GM13977 (cell line): ENCODE measurements around the gene IL18BP.

ENCODE experiments used
- DNase-seq: peaks from one replicate; pipeline ENCODE4 v3.0.0; 2012; ENCODE audit warnings: low spot score
- CTCF ChIP-seq: IDR thresholded peaks from 2 replicates; pipeline ENCODE4 v1.5.1; 2012; ENCODE audit warnings: mild to moderate bottlenecking, control low read depth; ENCODE audit not compliant: insufficient read depth; ENCODE audit errors: extremely low read depth, missing control alignments
- in situ Hi-C: fragments of 300-500 bp; cut with MboI; formaldehyde crosslinking; loops from one replicate; pipeline ENCODE4 v1.12.0; 2022; ENCODE audit warnings: low sequenced_read_pairs, low pct_unique_long_range_greater_than_20kb, mixed read lengths, inconsistent platforms; ENCODE audit not compliant: unreplicated experiment

IL18BP gene

GRCh38 chr11:72007089-72007476, 8.4 kb downstream of the IL18BP start:
- in situ Hi-C loops = no loop called here
- DNase-seq = no peak
- TF ChIP-seq CTCF = no peak

GRCh38 chr11:72007587-72007986, 8.9 kb downstream of the IL18BP start:
- DNase-seq = no peak
- in situ Hi-C loops = no loop called here
- no peak for TF ChIP-seq CTCF

DNA sequence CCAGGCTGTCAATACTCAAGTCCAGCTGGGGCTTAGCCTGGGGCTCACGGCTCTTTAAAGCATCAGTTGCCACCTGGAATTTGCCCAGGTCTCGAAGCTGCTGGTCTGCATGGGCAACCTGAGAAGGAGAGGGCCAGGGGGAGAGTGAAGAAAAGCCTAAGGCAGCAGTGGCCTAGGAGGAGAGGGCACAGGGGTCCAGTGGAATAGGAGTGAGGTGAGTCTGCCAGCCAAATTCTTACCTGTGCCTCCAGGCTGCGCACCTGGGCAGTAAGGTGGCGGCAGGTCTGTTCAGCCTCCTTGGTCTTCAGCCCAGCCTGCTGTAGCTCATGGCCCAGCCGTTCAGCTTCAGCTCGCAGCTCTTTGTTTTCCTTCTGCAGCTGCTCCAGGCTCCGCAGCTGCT, 10.0 kb downstream of the IL18BP start:
- TF ChIP-seq CTCF = no peak
- no peak for DNase-seq
- in situ Hi-C loops = no loop called here

DNA sequence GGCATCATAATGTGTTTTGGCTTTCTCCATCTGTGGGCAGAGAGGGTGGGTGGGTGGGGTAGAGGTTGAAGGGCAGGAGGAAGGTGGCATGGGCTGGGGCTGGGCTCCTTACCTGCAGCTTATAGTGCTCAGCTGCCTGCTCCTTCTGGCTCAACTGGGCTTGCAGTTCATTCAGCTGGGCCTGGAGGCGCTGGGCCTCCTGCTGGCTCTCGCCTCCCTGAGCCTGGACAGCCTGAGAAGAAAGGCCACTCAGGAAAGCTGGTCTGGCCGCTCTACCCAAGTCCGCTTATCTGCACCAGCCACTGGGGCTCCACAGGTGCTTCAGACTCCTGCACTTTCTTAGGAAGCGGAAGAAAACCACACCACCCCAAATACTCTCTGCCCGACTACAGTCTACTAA, 10.4 kb downstream of the IL18BP start:
- no peak for DNase-seq
- TF ChIP-seq CTCF = no peak
- in situ Hi-C loops = no loop called here

GRCh38 chr11:72010529-72011233, 12.0 kb downstream of the IL18BP start:
- TF ChIP-seq CTCF = no peak
- in situ Hi-C loops = no loop called here
- peak; percentile 9 for DNase-seq

DNA sequence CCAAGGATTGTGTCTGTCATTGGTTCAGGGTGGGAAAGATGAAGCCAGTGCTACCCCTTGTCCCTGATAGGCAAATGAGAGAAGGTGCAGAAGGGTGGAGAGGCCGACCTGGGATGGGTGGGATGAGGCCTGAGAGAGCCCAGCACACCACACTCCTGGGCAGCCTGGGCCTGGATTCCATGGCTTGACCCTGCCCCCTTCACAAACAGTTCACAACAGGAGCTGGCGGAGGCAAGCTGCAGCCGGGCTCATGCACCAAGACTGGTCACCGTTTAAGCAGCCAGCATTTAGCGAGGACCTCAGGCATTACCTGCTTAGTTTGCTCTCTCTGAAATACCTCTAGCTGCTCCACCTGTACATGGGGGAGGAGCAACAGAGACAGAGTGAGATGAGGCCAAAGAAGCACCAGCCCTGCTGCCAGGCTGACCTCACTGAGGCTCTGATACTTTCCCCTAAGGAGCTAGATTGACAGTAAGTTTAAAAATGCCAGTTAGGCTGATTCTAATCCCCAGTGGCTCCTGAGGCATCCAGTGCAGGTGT, 13.5 kb downstream of the IL18BP start:
- in situ Hi-C loops = no loop called here
- peak; percentile 18 for DNase-seq
- TF ChIP-seq CTCF = no peak
